COLO668 (cell line): Measurements from ENCODE around the gene NUBPL.
"Not testable (repeated sequence)": the region's sequence is repeated elsewhere in the genome, so short reads cannot be mapped to it uniquely, and the experiment has no call there.

Experiments
- DNase-seq: peaks from one replicate; lab custom pipeline; 2025; ENCODE audit not compliant: unreplicated experiment; lab: John Stamatoyannopoulos, UW

NUBPL gene

DNA sequence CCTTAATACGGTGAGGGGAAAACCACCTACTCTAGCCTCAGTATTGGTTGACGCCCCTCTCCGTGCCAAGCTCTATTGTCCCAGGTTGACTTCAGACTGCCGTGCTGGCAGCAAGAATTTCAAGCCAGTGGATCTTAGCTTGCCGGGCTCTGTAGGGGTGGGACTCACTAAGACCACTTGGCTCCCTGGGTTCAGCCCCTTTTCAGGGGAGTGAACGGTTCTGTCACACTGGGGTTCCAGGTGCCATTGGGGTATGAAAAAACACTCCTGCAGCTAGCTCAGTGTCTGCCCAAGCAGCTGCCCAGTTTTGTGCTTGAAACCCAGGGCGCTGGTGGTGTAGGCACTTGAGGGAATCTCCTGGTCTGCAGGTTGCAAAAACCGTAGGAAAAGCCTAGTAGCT is 107.1 kb downstream of the NUBPL start:
- DNase-seq, result no peak

GRCh38 chr14:31672709-31673108 is 111.5 kb downstream of the NUBPL start:
- no peak for DNase-seq

GRCh38 chr14:31677052-31677451 is 115.8 kb downstream of the NUBPL start:
- DNase-seq, result no peak

GRCh38 chr14:31677630-31678029 is 116.4 kb downstream of the NUBPL start:
- peak; percentile 13 for DNase-seq

DNA sequence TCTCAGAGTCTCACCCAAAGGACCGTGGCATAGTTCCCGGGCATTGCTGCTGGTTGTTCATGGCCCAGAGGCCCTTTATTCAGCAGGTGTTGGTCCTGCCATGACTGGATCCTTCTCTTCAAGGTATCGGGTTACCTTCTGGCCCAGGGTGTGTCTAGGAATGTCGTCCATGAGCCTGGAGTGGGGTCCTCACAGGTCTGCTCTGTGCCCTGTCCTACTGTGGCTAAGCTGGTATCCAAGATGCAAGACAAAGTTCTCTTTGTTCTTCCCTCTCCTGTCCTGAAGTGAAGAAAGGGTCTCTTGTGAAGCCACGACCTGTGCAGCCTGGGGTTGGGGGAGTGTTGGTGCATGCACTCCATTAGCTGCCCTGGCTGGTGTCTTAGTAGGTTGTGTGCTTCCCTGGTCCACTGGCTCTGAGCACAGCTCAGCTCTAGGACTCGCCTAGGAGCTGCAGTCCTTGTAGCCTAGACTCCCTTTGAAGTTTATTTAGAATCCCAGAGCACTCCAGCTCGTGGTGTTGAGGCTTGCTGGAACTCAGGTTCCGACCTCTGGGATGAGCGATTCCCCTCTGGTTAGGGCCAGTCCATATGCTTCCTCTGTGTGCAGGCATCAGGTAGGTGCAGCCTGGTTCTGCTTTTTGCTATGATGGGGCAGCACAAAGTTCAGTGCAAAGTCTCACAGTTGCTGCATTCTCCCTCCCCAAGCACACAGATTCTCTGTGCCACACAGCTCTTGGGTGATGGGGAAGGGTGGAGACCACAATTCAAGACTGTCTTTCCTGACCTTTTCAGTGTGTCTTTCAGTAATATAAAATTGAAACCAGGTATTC is 117.4 kb downstream of the NUBPL start:
- no peak for DNase-seq

DNA sequence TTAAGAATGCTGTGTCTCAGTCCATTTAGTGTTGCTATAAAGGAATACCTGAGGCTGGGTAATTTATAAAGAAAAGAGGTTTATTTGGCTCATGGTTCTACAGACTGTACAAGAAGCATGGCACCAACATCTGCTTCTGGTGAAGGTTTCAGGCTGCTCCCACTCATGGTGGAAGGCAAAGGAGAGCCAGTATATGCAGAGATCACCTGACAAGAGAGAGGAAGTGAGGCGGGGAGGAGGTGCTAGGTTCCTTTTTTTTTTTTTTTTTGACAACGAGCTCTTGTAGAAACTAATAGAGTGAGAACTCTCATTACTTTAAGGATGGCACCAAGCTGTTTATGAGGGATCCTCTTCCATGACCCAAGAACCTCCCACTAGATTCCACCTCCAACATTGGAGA is 121.6 kb downstream of the NUBPL start:
- DNase-seq, result no peak

DNA sequence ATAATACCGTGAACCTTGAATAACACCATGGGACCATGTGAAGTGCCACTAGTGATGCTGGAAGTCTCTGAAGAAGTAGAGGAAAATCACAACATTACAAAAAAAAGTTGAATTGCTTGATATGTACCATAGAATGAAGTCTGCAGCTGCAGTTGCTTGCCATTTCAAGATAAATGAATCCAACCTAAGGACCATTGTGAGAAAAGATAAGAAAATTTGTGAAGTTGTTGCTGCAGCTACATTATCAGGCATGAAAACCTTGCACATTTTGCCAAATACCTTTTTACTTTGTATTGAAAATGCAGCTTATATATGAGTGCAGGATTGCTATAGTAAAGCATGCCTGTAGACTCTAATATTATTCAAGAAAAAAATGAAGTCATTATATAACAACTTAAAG is 126.5 kb downstream of the NUBPL start:
- no peak for DNase-seq

- DNase-seq, result no peak
Observed at GRCh38 chr14:31690056-31690455, 128.9 kb downstream of the NUBPL start.

DNA sequence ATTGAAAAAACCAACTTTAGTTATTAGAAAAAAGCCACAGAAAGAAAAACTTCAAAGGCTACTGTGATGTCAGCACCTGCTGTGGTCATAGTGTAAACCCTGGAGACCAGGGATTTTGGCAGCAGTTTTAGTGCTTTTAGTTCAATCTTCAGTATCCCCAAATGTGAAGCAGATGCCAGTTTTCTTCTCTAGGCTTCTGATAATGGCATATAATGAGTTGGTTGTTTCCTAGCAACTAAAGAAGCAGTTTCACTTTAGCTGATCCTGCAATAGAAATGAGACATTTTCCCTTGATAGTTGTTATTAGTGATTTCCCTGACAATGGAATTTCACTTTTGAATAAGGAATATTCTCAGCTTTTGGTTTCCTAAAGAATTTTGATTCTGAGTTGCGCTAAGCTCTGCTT is 131.2 kb downstream of the NUBPL start:
- DNase-seq, result no peak

DNA sequence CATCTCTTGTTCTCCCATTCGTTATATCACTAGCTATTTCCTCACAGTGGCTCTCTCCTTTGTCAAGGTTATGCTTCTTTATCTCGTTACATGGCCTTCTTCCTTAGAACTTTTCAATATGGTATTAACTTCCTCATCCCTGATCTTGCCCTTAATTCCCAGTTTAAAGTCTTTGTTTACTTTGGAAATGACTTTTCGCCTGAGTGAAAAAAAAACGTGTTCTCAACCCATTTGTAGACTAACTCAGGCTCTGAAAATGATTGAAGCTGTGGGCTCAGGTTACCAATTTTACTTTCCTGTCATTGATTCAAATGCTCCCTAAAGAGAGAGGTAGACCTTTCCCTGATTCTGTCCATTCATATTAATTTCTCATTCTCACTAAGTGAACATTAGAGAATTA is 135.2 kb downstream of the NUBPL start:
- no peak for DNase-seq

GRCh38 chr14:31699809-31700208 is 138.6 kb downstream of the NUBPL start:
- DNase-seq, result no peak

- no peak for DNase-seq
Observed at GRCh38 chr14:31700282-31701074, 139.3 kb downstream of the NUBPL start.

GRCh38 chr14:31702130-31702529 is 140.9 kb downstream of the NUBPL start:
- no peak for DNase-seq

DNA sequence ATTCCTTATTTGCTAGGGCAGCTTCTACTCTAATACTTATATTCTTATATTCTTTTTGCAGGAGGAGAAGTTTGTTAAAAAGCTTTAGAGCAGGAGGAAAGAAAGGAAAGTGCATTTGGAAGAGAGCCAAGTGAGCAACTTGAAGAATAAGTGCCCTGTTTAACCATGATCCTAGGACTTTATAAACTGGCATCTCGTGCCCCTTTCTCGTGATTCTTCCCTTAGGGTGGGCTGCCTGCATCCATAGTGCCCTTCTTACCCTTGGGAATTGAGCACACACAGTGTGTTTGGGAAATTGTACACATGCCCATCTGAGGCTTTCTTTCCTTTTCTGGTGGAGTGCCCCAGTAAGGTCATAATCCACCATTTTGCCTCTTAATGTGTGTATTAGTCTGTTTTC is 141.9 kb downstream of the NUBPL start:
- DNase-seq, result no peak

DNA sequence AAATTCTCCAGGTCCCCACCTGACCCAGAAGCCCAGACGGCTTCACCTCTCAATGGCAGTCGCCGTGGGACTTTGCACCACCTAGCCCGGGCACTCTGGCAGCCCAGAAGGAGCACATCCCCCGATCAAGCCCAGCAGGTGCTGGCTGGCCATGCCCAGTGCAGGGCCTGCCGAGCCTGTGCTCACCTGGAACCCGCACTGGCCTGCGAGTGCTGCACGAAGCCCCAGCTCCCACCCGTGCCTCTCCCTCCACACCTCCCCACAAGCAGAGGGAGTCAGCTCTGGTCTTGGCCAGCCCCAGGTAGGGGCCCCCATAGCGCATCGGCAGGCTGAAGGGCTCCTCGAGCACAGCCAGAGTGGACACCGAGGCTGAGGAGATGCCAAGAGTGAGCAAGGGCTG is 144.5 kb downstream of the NUBPL start:
- no peak for DNase-seq

DNA sequence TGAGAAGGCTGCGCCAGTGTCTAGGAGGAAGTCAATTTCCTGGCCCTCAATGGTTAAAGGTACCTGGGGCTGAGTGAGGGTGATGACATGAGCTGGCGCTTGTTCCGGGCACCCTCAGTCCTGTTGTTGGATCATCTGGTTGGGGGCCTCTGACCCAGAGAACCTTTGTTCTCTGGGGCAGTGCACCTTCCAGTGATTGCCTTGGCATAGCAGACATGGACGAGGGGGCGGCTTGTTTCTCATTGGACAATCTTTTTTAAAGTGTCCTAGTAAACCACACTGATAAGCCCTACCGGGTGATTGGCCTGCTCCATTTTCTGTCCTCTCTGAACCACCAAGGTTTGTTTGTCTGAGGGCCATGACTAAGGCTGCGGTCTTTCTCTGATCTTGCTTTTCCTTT is 147.5 kb downstream of the NUBPL start:
- DNase-seq, result not testable (repeated sequence)

DNA sequence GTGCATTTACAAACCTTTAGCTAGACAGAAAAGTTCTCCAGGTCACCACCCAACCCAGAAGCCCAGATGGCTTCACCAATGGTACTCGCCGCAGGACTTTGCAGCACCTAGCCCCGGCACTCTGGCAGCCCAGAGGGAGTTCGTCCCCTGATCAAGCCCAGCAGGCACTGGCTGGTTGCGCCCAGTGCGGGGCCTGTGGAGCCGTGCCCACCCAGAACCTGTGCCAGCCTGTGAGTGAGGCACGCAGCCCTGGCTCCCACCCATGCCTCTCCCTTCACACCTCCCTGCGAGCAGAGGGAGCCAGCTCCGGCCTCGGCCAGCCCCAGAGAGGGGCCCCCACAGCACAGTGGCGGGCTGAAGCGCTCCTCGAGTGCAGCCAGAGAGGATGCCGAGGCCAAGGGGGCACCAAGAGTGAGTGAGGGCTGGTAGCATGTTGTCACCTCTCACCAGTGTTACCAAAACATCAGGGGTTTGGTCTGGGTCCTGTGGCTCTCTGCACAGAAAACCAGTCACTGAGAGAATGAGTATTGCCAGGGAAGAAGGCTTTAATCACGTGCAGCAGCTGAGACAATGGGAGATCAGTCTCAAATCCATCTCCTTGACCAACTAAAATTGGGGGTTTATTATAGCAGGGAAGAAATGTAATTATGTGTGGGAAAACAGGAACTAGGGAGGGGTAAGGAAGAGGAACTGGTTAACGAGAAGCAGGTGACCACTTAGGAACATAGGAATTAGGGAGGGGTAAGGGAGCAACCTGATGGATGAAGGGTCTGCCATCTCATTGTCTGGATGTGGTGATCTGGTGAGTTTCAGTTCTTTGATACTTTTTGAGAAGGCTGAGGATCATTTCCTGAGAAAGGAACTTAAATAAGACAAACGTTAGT is 151.3 kb downstream of the NUBPL start:
- DNase-seq, result no peak

DNA sequence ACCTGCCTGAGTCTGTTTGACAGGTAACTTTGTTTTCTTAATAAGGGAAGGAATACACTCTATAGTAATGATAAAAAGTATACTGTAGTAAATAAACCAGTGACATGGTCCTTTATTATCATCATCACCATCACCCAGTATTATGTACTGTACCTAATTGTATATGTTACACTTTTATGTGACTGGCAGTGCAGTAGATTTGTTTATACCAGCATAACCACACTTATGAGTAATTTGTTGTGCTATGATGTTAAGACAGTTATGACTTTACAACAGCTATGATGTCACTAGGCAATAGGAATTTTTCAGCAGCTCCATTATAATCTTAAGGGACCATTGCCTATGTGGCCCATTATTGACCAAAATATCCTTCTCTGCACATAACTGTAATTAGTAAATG is 155.0 kb downstream of the NUBPL start:
- no peak for DNase-seq

- DNase-seq, result no peak
Observed at GRCh38 chr14:31717294-31718085, 156.3 kb downstream of the NUBPL start.

- no peak for DNase-seq
Observed at GRCh38 chr14:31718585-31718984, 157.4 kb downstream of the NUBPL start.

DNA sequence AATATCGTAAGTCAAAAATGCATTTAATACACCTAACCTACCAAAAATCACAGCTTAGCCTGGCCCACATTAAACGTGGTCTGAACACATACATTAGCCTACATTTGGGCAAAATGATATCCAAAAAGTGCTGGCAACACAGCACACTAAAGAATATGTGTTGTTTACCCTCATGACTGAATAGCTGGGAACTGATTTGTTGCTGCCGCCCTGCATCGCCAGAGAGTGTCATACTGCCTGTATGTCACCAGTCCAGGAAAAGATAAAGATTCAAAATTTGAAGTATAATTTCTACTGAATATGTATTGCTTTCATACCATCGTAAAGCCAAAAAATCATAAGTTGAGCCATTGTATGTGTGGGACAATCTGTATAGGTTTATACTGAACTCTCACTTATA is 157.8 kb downstream of the NUBPL start:
- DNase-seq, result no peak
